Activated B cell treated with CpG ODN at 0.5 μM for 24 hours (primary cell): ENCODE measurements around the gene DDX31. TPM values are rescaled to one million over a fixed set of nuclear protein-coding genes. Genes with fewer than 3 reads are reported as not detected.

Source experiments
- ATAC-seq: fragments of 200-7000 bp; cut with Tn5 transposase; one replicate; pipeline ENCODE4 v1.10.0; 2021; ENCODE audit warnings: low read depth, mild to moderate bottlenecking, moderate library complexity
- CTCF ChIA-PET: fragments of 350-600 bp; sonication (Branson Sonifier 250); formaldehyde crosslinking; loops from one replicate; lab custom pipeline; 2021; ENCODE audit warnings: antibody characterized with exemption; lab: Charles Lee
- POLR2A ChIA-PET: fragments of 350-600 bp; sonication (Branson Sonifier 250); formaldehyde crosslinking; loops from one replicate; lab custom pipeline; 2021; ENCODE audit warnings: antibody characterized with exemption; lab: Charles Lee
- DNase-seq: peaks from one replicate; pipeline ENCODE4 v3.0.0; 2022
- H3K27ac Mint-ChIP-seq: one replicate; pipeline ENCODE4 v1.8.0; 2020; ENCODE audit warnings: mixed read lengths
- H3K27me3 Mint-ChIP-seq: one replicate; pipeline ENCODE4 v1.8.0; 2021; ENCODE audit warnings: mixed read lengths
- H3K36me3 Mint-ChIP-seq: one replicate; pipeline ENCODE4 v1.8.0; 2021; ENCODE audit warnings: low read depth, mixed read lengths
- H3K4me1 Mint-ChIP-seq: one replicate; pipeline ENCODE4 v1.8.0; 2021; ENCODE audit warnings: mixed read lengths
- H3K4me3 Mint-ChIP-seq: one replicate; pipeline ENCODE4 v1.8.0; 2020; ENCODE audit warnings: mild to moderate bottlenecking, mixed read lengths
- H3K9me3 Mint-ChIP-seq: one replicate; pipeline ENCODE4 v1.8.0; 2020; ENCODE audit warnings: mixed read lengths
- intact Hi-C: fragments of 100-400 bp; cut with micrococcal nuclease; formaldehyde crosslinking; loops from one replicate; pipeline ENCODE4 v1.15.1; 2024
- total RNA-seq: library from RNA; stranded (reverse); gene quantifications from 2 replicates; pipeline ENCODE4 v1.2.3, GENCODE V29; 2022
- TF ChIP-seq, protein P1 (sequence below): fragments of 200-600 bp; IDR thresholded peaks from one replicate; pipeline ENCODE4 v1.8.0; 2022; ENCODE audit warnings: antibody characterized with exemption, mild to moderate bottlenecking

DDX31 gene
- total RNA-seq, 1 donor from 2014 or later: 21.8 TPM

DNA sequence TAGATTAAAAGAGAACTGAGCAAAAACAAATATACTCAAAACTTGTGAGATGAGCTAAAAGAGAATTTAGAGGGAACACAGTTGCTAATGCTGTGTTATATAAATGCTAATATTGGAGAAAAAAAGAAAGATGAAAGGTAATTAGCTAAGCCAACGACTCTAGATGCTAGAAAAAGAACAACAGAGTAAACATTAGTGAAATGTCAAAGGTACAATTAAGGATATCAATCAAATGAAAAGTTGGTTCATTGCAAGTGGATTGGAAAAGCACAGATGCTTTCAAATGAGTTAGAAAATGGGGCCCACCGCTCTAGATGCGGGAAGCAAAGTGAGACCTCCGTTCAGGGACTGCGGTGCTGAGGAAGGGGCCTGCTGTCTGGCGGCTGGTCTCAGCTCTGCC lies 105.3 kb downstream of the DDX31 start:
- intact Hi-C loops: no loop called here
- Mint-ChIP-seq H3K9me3 (peaks cover under 1% of the 10 kb centered on the region), H3K27me3 (peaks cover 17% of the 10 kb centered on the region), H3K4me3 (no peak overlapping the region), H3K27ac (no peak overlapping the region), H3K36me3 (peaks cover under 1% of the 10 kb centered on the region), H3K4me1 (no peaks in the 10 kb centered on the region)
- CTCF ChIA-PET: no interaction called here
- POLR2A ChIA-PET: no interaction called here
- TF ChIP-seq, protein P1, sequence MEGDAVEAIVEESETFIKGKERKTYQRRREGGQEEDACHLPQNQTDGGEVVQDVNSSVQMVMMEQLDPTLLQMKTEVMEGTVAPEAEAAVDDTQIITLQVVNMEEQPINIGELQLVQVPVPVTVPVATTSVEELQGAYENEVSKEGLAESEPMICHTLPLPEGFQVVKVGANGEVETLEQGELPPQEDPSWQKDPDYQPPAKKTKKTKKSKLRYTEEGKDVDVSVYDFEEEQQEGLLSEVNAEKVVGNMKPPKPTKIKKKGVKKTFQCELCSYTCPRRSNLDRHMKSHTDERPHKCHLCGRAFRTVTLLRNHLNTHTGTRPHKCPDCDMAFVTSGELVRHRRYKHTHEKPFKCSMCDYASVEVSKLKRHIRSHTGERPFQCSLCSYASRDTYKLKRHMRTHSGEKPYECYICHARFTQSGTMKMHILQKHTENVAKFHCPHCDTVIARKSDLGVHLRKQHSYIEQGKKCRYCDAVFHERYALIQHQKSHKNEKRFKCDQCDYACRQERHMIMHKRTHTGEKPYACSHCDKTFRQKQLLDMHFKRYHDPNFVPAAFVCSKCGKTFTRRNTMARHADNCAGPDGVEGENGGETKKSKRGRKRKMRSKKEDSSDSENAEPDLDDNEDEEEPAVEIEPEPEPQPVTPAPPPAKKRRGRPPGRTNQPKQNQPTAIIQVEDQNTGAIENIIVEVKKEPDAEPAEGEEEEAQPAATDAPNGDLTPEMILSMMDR: no peak
- ATAC-seq (no peak), DNase-seq (no peak)

DNA sequence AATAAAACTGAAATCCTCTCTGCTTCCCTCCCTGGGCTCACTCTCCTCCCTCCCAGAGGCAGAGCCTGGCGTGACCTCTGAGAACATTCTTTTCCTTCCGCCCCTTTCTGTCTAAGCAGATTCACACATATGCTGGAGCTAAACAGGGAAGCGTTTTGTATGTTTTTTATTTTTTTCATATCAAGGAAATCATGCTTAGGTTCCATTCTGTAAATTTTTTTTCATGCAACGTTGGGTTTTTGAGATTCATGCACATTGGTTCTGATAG lies 107.5 kb downstream of the DDX31 start:
- peaks cover 2% of the 10 kb centered on the region for H3K36me3 Mint-ChIP-seq
- peaks cover 25% of the 10 kb centered on the region for H3K27me3 Mint-ChIP-seq
- ChIA-PET CTCF (no interaction called here), POLR2A (no interaction called here)
- no peaks in the 10 kb centered on the region for H3K4me1 Mint-ChIP-seq
- TF ChIP-seq, protein P1: no peak
- intact Hi-C loops: no loop called here
- H3K4me3 Mint-ChIP-seq: no peak overlapping the region
- H3K27ac Mint-ChIP-seq: no peak overlapping the region
- ATAC-seq (no peak), DNase-seq (no peak)
- peaks cover 3% of the 10 kb centered on the region for H3K9me3 Mint-ChIP-seq

DNA sequence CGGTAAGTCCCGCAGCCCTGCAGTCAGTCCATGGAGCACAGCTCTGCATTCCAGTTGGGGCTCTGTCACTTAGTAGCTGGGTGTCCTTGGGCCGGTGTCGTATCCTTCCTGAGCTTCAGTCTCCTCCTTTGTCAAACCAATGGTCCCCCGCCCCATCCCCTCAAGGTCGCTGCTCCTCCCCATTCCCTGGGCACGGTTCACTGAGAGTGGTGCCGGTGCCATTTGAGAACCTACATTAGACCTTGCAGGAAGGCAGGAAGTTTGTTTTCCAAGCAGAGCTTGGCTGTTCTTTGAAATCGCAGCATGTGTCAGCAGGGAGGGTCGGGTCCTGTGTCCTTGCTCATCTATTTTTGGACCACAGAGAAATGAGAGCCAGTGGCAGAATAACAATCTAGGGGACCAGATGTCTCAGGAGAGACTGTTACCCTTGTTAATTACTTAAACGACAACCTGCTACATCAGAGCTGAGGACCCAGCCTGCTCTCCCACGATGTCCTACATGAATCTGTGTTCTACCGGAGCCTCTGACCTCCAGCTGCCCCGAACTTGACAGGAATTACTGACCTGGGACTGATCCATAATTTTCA lies 109.1 kb downstream of the DDX31 start:
- H3K4me3 Mint-ChIP-seq: no peak overlapping the region
- intact Hi-C loops: no loop called here
- DNase-seq: no peak
- no peaks in the 10 kb centered on the region for H3K4me1 Mint-ChIP-seq
- peaks cover 29% of the 10 kb centered on the region for H3K27me3 Mint-ChIP-seq
- no peak for ATAC-seq
- ChIA-PET POLR2A (no interaction called here), CTCF (no interaction called here)
- no peak overlapping the region for H3K27ac Mint-ChIP-seq
- H3K9me3 Mint-ChIP-seq: peaks cover 3% of the 10 kb centered on the region
- H3K36me3 Mint-ChIP-seq: peaks cover 2% of the 10 kb centered on the region
- TF ChIP-seq, protein P1: no peak

DNA sequence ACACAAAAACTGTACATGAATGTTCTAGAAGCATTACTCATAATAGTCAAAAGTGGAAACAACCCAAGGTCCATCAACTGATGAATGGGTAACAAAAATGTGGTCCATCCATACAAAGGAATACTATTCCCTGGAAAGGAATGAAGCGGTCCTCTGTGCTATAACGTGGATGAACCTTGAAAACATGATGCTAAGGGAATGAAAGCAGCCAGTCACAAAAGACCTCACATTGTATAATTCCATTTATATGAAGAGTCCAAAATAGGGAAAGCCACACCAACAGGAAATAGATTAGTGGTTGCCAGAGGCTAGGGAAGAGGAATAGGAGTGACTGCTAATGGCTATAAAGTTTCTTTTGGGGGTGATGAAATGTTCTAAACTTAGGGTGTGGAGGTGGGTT lies 110.1 kb downstream of the DDX31 start:
- peaks cover 2% of the 10 kb centered on the region for H3K36me3 Mint-ChIP-seq
- intact Hi-C loops: no loop called here
- CTCF ChIA-PET: interaction anchor here (0.7 kb wide), 1 partner anchor 15 kb away, joined by 3 read pairs; no protein-coding TSS in a partner anchor
- H3K9me3 Mint-ChIP-seq: peaks cover 3% of the 10 kb centered on the region
- TF ChIP-seq, protein P1: no peak
- no peaks in the 10 kb centered on the region for H3K4me1 Mint-ChIP-seq
- peaks cover 28% of the 10 kb centered on the region for H3K27me3 Mint-ChIP-seq
- DNase-seq (no peak), ATAC-seq (no peak)
- no peak overlapping the region for H3K4me3 Mint-ChIP-seq
- no peak overlapping the region for H3K27ac Mint-ChIP-seq
- POLR2A ChIA-PET: no interaction called here

DNA sequence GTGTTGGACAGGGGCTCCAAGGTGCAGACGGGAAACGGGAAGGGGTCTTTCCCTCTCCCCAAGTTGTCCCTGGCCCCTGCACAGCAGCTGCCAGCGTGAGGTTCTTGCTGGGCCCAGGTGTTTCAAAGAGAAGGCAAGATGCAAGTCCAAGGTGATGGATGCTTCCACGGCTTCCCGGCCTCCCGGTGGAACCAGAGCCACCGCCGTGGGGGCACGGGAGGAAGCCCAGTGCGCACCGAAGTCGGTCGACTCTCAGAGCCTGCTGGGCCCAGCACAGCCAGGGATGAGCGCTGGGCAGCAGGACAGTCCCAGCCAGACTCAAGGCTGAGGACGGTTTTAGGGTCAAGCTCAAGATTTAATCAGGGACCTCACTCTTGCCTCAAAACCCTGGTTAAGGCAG lies 112.6 kb downstream of the DDX31 start:
- TF ChIP-seq, protein P1: no peak
- no peak for DNase-seq
- CTCF ChIA-PET: no interaction called here
- Mint-ChIP-seq H3K4me1 (no peaks in the 10 kb centered on the region), H3K36me3 (peaks cover 2% of the 10 kb centered on the region), H3K9me3 (peaks cover 11% of the 10 kb centered on the region), H3K27ac (no peak overlapping the region), H3K4me3 (no peak overlapping the region), H3K27me3 (peaks cover 26% of the 10 kb centered on the region)
- intact Hi-C loops: no loop called here
- ATAC-seq: no peak
- POLR2A ChIA-PET: no interaction called here
